ENCODE data around the gene UAP1L1. TPM values are rescaled to one million over a fixed set of nuclear protein-coding genes. Genes with fewer than 3 reads are reported as not detected.

UAP1L1 gene
- polyA plus RNA-seq, 1 donor from 2014 or later: 0.21 TPM

GRCh38 chr9:137089232-137089947 lies 12.1 kb downstream of the UAP1L1 start:
- H3K79me2 ChIP-seq (replicated peaks; ENCODE audit: insufficient read depth, low read length): peaks cover 3% of the 10 kb centered on the region
- H3K27ac ChIP-seq (ENCODE audit: low read length): no peak overlapping the region
- TF ChIP-seq EZH2 (IDR thresholded peaks at IDR 0.05; ENCODE audit: borderline replicate concordance, insufficient read depth, low read length, poor library complexity, severe bottlenecking): no peak
- no peak for TF ChIP-seq EP300 (conservative IDR thresholded peaks at IDR 0.05; ENCODE audit: poor library complexity, severe bottlenecking)
- no peak for TF ChIP-seq POLR2AphosphoS5 (IDR thresholded peaks at IDR 0.05)
- TF ChIP-seq REST (IDR thresholded peaks at IDR 0.05; ENCODE audit: borderline replicate concordance): no peak
- no peak for TF ChIP-seq CTCF (IDR thresholded peaks at IDR 0.05; ENCODE audit: poor library complexity, severe bottlenecking)
- no peaks in the 10 kb centered on the region for H3K36me3 ChIP-seq (ENCODE audit: insufficient read depth, low read length)
- no peak overlapping the region for H3K4me2 ChIP-seq (ENCODE audit: low read length)
- no peaks in the 10 kb centered on the region for H3F3A ChIP-seq (ENCODE audit: insufficient read depth, low read length, poor library complexity, severe bottlenecking)
- H3K27me3 ChIP-seq (ENCODE audit: insufficient read depth, low read depth, low read length): peaks cover 7% of the 10 kb centered on the region
- H3K9me3 ChIP-seq (ENCODE audit: low read length): no peaks in the 10 kb centered on the region
- no peaks in the 10 kb centered on the region for H4K20me1 ChIP-seq (ENCODE audit: insufficient read depth)
- no peaks in the 10 kb centered on the region for H3K9me2 ChIP-seq (ENCODE audit: insufficient read depth, low read length)
- no peak overlapping the region for H2AFZ ChIP-seq (ENCODE audit: low read depth, low read length)
- H3K9ac ChIP-seq (ENCODE audit: low read length): no peak overlapping the region
- no peak overlapping the region for H3K4me3 ChIP-seq (ENCODE audit: low read length)

GRCh38 chr9:137095664-137096517 lies 18.6 kb downstream of the UAP1L1 start:
- H3K36me3 ChIP-seq (ENCODE audit: insufficient read depth, low read length): no peaks in the 10 kb centered on the region
- no peak overlapping the region for H3K9ac ChIP-seq (ENCODE audit: low read length)
- H3K4me2 ChIP-seq (ENCODE audit: low read length): no peak overlapping the region
- no peaks in the 10 kb centered on the region for H3K27me3 ChIP-seq (ENCODE audit: insufficient read depth, low read depth, low read length)
- H2AFZ ChIP-seq (ENCODE audit: low read depth, low read length): no peak overlapping the region
- H3K27ac ChIP-seq (ENCODE audit: low read length): no peak overlapping the region
- H3K79me2 ChIP-seq (replicated peaks; ENCODE audit: insufficient read depth, low read length): no peaks in the 10 kb centered on the region
- H4K20me1 ChIP-seq (ENCODE audit: insufficient read depth): no peaks in the 10 kb centered on the region
- no peaks in the 10 kb centered on the region for H3K9me2 ChIP-seq (ENCODE audit: insufficient read depth, low read length)
- no peaks in the 10 kb centered on the region for H3F3A ChIP-seq (ENCODE audit: insufficient read depth, low read length, poor library complexity, severe bottlenecking)
- no peak overlapping the region for H3K4me3 ChIP-seq (ENCODE audit: low read length)
- H3K9me3 ChIP-seq (ENCODE audit: low read length): no peaks in the 10 kb centered on the region
- no peak for TF ChIP-seq POLR2AphosphoS5 (IDR thresholded peaks at IDR 0.05)
- no peak for TF ChIP-seq SMC3 (conservative IDR thresholded peaks at IDR 0.05; ENCODE audit: poor library complexity)
- TF ChIP-seq RAD21 (conservative IDR thresholded peaks at IDR 0.05): no peak
- no peak for TF ChIP-seq EZH2 (IDR thresholded peaks at IDR 0.05; ENCODE audit: borderline replicate concordance, insufficient read depth, low read length, poor library complexity, severe bottlenecking)
- no peak for TF ChIP-seq TAF1 (IDR thresholded peaks at IDR 0.05; ENCODE audit: low read depth)
- no peak for TF ChIP-seq EP300 (conservative IDR thresholded peaks at IDR 0.05; ENCODE audit: poor library complexity, severe bottlenecking)
- TF ChIP-seq MXI1 (conservative IDR thresholded peaks at IDR 0.05; ENCODE audit: poor library complexity, severe bottlenecking): no peak
- TF ChIP-seq REST (IDR thresholded peaks at IDR 0.05; ENCODE audit: borderline replicate concordance): no peak
- TF ChIP-seq CTCF (IDR thresholded peaks at IDR 0.05; ENCODE audit: poor library complexity, severe bottlenecking): no peak

Data from neural cell (in vitro differentiated cells).